ENCODE data around the gene LRMDA.
"Not testable (repeated sequence)": the region's sequence is repeated elsewhere in the genome, so short reads cannot be mapped to it uniquely, and the experiment has no call there.

LRMDA gene

DNA sequence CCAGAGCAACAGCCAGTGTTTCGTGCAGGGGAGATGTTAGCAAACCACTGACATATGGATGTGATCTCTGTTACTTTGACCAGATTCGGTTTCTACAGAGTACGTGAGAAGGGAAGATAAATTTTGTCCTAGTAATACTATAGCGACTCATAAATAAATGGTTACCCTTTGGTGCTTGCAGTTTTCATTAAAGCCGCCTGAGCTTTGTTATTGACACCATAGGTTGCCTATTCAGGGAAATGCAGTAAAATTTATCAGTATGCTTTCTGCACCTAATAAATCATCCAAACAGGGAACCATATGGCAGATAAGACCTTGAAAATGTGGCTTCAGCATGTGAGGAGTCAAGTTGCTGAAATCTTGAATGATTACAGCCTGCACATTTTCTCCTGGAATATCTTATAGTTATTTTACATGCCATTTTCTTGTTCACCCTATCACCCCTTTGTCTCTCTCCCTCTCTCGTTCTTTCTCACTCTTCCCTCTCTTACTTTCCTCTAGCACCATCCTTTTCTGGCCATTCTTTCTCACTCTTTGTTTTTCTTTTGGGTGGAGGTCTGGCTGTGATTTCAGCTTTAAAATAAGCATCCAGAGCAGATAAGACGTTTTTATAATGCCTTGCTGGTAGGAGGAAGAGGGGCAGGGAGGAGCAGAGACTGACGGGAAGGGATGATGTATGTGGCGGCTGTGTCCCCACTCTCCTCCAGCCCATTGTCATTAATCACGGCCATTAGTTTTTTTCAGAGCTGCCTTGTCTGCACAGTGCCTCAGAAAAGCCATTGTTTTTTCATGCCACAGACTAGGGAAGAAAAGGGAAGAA lies 182.5 kb downstream of the LRMDA start:
- no peak for DNase-seq (ENCODE audit: low spot score)

DNA sequence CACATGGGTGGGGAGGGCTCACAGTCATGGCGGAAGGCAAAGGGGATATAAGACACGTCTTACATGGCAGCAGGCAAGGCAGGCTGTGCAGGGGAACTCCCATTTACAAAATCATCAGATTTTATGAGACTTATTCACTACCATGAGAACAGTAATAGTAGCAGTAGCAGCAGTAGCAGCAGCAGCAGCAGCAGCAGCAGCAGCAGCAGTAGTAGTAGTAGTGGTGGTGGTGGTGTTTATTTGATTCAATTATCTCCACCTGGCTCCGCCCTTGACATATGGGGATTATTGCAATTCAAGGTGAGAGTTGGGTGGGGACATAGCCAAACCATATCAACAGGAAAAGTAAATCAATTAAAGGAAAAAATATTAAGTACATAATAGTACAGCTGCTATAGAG lies 184.7 kb downstream of the LRMDA start:
- DNase-seq (ENCODE audit: low spot score) = no peak

DNA sequence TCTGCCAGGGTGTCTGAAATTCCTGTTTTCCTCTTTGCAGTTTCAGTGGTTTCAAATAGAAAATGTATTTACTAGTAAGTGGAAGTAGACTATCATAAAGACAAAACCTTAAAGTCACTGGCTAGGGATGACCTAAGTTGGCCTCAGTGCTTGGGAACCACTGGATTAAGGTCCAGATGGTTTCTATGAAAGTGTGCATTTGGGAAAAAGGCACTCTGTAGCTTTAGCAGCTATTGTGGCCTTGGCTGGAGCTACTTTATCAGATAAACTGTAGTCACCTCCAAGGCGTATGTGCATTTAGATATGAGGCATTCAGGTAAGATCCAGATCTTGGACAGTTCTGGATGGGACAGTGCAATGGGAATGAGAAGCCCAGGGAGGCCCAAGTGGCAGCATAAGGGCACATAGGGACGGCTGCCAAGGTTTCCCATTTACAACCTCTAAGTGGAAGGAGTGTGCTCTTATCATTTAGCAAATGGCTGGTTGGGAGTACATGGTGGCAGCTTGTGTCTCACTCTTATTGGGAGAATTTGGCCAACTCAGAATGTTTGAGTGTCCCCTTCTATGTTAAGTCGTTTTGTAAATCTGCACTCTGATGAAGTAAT lies 185.6 kb downstream of the LRMDA start:
- DNase-seq (ENCODE audit: low spot score) = no peak

DNA sequence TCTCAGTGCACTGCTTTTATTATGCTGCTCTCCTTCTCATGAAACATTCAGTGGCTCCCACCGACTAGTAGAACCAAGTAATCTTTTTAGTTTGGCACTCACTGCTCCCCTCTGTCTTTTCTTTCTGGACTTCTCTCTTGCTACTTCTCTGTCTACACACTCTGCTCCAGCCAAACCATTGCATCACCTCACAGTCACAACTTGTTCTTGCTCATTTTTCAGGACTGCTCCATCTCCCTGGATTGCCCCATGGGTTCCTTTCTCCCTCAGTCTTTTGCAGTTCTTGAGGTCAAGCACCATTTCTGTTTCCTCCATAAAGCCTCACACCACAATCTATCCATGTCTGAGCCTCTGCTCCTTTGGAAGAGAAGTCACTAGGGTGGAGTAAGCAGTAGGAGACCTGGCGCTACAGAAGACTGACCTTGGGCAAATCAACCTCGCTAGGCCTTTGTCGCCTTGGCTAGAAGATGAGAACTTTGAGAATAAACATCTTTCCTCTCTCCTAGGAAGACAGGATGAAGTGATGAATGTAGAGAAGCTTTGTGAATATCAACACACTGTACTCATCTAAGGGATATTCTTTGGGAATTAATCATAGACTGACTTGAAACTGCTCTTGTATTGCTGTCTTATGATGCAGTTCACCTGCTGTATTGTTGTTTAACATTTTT lies 186.2 kb downstream of the LRMDA start:
- DNase-seq (ENCODE audit: low spot score) = no peak

DNA sequence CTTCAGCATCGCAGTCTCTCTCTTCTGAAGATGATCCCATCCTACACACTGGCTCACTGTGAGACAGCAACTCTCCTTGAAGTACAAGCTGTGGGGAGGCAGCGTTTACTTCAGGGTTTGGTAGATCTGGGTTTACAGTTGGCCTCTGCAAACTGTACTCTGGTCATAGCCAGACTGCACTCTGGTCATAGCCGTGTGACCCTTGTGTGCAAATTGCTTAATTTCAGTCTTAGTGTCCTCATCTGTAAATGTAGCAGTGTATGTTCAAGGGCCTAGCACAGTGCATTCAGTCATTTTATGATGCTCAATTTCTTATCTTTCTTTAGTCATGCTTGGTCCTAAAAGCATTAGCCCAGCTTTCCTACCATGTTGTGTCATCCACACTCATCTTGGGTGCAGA lies 188.2 kb downstream of the LRMDA start:
- no peak for DNase-seq (ENCODE audit: low spot score)

DNA sequence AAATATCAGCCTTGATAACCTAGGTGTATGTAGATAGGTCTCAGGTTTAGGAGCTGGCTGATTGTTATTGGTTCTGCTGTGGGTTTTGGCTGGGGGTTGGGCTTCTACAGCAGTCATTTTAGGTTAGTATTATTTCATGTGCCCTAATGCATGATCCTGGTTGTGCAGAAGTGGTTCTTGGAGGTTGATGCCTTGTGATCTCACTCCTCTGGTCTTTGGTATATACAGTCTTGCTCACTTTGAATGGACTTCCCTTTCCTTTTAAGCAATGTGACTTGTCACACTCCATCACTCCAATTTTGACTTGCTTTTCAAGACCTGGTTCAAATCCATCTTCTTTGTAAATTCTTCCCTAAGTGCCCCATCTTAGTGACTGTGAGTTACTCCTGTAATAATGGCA lies 188.9 kb downstream of the LRMDA start:
- no peak for DNase-seq (ENCODE audit: low spot score)

DNA sequence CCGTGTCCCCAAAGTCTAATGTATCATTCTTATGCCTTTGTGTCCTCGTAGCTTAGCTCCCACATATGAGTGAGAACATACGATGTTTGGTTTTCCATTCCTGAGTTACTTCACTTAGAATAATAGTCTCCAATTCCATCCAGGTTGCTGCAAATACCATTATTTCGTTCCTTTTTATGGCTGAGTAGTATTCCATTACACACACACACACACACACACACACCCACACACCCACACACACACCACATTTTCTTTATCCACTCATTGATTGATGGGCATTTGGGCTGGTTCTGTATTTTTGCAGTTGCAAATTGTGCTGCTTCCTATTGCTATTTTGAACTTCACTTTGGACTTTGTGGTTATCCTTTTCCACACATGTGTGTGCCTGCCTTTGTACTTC lies 189.6 kb downstream of the LRMDA start:
- not testable (repeated sequence) for DNase-seq (ENCODE audit: low spot score)

DNA sequence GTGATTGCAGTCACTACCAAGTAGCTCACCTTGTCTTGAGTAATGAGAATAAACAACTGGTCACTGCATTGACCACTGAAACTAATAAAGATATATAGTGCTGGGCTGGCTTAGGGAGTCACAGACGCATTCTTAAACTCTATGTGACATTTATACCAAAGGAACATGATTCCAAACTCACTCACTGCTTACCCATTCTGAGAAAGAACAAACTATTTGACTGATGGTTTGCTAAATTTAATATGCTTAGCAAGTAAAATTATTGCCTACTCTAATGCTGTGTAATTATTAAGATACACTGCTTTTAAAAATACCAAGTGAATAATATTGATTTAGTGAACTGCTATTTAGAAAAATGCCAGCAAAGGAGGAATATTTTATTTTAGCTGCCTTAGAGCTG lies 191.1 kb downstream of the LRMDA start:
- DNase-seq (ENCODE audit: low spot score) = no peak

DNA sequence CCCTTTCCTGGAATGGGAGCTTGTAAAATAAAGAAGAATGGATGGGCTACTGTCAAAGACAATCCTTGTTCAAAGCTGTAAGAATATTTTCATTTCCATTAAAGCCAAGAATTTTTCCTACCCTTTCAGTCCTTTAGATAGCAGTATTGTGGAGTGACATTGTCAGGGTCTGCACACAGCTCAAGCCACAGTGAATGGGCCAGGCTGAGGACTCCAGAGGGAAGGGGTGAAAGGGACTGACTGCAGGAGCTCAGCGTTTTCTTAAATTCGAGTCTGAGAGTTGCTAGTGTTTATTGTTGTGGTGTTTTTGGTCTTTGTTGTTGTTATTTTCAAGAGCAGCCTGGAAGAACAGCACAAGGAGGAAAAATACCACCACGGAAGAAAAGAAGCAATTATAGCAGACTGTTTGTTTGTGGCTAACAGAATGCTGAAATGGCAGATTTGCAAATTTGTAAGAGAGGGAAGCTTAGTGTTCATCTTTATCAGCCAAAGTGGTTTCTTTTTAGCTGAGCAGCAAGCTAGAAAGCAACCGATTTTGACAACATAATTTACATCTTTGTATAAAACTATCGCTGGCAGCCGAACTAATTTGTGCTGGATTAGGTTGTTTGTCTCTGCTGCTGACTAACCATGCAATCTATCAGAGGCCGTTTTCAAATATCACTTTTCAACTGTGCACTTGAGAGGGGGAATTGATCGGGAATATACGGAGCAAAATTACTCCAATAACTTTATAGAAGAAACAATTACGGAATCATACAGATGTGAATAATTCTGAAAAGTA lies 192.1 kb downstream of the LRMDA start:
- no peak for DNase-seq (ENCODE audit: low spot score)

DNA sequence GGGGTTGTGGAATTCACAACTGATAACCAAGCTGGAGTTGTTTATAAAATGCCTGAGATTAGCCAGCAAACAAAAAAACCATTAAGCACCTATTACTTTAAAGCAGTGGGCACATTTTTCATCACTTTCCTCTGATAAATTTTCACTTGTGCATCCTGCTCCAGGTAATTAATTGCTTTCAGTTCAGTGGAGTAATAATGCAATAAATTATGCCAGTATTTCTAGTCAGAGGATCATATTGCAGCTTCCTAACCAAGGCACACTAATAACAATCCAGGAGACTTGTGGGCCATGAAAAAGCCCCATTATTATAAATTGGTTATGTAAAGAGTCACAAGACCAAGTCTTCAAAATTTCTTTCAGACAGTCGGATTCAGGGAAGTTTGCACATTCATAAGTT lies 193.2 kb downstream of the LRMDA start:
- no peak for DNase-seq (ENCODE audit: low spot score)

DNA sequence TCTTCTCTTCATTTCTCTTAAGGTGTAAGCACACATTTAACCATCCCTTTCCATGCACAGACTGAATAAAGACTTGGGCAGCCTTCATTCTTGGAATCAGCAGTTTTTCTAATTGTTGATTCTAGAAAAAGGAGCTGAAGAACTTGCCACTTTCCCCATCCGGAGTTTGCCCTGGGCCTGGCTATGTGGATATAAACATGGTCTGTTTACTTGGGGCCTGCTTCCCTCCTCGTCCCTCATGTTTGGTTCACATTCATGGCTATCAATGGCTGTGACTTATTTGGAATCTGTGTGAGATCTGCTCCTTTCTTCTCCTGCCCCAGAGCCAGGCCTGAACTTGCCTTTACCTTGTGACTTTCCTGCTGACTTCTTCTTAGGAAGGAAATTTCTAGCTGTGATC lies 199.3 kb downstream of the LRMDA start:
- DNase-seq (ENCODE audit: low spot score) = no peak

DNA sequence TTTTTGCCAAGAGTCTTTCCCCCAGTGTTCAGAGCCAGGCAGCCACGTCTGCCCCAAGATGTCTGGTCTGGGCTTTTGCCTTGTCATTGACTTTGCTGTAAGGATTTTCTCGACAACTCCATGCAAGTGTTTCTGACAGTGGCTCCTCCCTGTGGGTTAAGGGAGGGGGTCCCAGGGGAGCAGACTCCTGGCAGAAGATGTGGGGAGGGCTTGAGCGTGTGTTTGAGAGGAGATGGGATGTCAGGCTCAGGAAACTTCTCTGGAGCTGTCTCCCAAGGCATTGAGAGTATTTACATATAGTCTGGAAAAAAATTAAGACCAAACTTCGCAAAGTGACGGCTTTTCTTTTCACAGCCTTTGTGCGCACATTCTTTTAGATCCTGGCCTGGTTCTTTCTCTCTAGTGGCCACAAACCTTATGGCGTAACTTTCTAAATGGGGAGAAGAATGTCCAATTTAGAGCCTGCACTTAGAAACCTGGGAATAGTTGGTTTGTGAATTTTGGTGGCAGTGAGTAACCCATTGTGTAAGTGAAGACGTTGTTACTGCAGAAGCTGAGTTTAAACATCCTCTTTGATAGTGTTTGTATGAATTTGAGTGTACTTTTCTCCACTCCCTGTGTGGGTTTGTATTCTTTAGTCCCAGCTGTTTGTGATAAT lies 201.5 kb downstream of the LRMDA start:
- DNase-seq (ENCODE audit: low spot score) = no peak

DNA sequence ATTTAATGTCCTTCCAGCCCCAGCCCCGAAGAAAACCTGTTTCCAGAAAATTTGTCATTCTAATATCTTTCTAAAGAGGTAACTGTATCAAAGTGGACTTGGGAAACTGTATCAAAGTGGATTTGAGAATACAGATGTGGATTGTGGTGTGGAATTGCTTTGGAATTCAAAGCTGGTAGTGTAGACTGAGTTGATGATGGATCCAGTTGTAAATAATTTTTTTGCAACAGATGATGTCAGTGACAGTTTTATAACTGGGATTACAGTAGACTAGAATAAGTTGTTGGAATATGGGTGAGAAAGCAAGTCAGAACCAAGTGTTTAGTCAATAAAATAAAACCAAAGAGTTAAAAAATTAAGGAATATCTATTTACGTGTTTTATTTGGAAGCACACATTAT lies 202.1 kb downstream of the LRMDA start:
- no peak for DNase-seq (ENCODE audit: low spot score)

DNA sequence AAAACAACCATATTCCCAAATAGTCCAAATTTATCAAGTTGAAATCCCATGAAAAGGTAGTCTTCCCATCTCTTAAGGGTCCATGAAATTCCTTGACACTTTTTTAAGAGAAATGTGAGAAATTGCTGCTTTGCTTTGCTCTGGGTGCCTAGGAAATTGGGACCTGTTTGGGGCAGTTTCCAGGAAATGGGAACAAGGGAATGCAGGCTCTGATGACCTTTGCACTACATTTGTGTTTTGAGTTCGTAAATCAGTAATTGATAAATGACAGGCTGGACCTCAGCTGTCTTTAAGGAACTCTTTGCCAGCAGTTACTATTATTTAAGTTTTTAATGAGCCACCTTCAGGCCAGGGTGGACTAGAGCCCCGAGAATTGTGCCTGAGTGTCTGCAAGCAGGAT lies 203.5 kb downstream of the LRMDA start:
- no peak for DNase-seq (ENCODE audit: low spot score)

DNA sequence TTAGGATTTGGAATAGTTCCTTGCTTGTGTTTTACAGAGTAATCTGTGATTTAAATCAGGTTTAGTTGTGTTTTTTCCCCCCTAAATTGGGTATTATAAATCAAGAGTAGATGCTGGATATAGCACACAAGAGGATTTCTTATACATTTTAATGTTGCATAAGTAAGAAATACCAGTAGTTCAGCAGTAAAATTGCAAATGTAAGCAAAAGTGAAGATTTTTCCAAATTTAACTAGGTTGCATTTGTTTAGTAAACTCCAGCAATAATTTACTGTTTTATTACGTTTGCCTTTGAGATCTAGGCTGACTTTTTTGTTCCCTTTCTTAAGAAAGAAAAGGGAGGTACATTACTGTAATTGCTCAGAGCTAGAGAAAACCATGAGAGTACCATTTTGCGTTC lies 207.3 kb downstream of the LRMDA start:
- no peak for DNase-seq (ENCODE audit: low spot score)

DNA sequence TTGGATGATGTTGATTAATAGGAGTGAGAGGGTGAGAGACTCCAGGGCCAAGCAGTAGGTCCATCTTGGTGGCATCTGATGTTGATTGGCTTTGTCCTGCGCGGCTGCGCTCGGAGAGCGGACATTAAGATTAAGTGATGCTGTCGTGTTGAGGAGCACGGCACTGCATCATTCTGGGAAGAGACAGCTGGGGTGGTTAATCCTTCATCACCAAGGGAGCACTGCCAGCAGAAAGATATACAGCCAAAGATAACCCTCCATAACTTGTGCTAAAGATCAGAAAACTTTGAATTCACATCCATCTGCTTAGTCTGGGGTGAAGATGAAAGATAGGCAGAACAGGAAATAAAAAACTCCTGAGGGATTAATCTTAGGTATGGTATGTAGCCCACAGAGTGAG lies 208.3 kb downstream of the LRMDA start:
- no peak for DNase-seq (ENCODE audit: low spot score)

DNA sequence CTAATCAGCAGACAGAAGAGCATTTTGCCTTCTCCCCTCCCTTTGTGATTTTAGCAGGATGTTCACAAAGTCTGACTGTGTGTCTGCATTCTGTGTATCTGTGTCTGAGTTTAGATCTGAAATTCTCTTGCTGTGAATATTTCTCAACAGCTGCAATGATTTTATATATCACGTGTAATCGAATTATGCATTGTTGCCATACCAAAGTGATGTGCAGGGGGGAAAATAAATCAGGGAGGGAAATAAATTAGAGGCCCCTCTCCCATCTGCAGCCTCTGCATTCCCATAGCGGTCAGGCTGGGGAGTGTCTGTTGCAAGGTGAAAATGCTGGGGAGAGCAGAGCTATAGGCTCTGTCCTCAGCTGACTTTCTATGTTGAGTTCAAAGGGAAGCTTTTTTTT lies 209.0 kb downstream of the LRMDA start:
- no peak for DNase-seq (ENCODE audit: low spot score)

DNA sequence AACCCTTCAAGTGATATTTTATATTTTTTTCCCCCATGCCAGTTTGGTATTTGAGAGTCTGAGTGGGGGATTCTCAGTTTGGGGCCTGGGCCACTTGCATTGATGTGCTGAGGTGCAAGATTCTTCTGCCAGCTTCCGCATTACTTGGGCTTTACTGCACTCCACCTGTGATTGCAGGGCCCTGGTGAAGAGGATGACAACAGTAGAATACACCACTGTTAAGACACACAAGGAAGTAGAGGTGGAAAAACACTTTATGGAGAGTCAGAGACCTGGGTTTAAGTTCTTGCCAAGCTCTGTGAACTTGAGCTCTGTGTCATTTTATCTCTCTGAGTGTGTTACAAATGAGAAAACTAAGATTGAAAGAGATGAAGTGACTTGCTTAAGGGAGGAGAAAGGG lies 209.4 kb downstream of the LRMDA start:
- DNase-seq (ENCODE audit: low spot score) = no peak

DNA sequence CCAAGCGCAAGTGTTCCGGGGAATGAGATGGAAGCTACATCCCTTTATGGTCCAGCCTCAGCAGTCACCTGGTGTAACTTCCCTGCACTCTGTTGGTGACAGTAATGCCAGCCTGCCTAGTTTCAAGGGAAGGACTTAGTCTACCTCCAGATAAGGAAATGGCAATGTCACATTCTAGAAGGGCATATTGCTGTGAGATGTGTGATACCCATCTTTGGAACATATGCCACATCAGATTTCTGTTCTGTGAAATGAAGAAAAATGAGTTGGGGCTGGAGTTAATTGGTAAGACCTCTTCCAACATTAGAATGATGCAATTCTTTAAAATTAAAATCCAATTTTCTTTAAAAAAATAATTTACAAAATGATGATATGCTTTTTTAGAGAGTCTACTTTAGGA lies 212.0 kb downstream of the LRMDA start:
- DNase-seq (ENCODE audit: low spot score) = no peak

DNA sequence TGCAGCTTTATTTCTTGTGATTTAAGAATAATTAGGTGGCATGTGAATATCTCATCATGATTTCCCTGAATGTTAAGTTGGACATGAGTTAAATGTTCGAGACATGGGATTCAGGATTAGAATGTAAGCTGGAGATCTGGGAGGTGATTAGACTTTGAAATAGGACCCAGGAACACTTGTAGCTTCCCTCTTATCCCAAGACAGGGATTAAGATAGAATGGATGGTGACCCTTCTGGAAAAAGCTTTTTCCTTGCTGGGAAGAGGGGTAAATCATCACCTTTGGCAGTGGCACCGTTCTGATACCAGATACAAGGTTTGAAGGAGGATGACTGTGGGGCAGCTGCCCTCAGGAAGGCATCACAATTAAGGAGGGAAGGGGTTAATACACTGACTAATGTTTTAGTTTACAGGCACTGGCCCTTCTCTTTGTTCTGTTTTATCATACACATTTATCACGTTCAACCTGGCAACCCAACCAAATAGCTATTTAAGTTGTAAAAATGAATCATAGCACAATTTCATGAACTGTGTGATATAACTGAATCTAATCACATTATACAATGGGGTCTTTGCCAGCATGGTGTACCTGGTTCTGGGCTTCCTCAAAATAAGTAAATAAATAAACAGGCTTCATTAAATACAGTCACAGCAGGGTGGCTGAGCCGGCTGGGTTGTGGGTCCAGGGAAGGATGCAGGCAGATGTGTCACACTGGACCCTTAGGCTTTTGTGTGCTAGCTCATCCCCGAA lies 212.7 kb downstream of the LRMDA start:
- DNase-seq (ENCODE audit: low spot score) = no peak

DNA sequence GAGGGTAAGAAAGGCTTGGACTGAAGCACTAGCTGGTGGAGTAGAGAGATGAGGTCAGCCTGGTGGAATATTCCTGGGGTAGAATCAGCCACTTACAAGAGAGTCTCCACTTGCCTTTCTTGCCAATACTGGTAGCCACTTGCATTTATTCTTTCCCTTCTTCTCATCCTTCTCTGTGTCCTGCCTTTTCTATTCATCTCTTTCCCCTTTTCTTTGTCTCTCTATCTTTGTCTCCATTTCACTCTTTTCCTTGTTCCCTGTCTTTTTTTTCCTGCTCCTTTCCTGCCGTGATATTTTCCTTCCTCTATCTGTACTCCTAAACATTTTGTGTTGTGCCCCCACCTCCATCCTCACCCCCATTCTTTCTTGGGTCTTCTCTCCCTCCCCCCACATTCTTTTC lies 214.3 kb downstream of the LRMDA start:
- DNase-seq (ENCODE audit: low spot score) = no peak

Measured in ecto neural progenitor cell (in vitro differentiated cells).